Measurements from ENCODE around the gene C10orf90. TPM values are rescaled to one million over a fixed set of nuclear protein-coding genes. Genes with fewer than 3 reads are reported as not detected.

C10orf90 gene
- total RNA-seq, 1 experiment from 2014 or later = 0.67 TPM

GRCh38 chr10:126583552-126584200 is 86.8 kb downstream of the C10orf90 start:
- intact Hi-C loops (cut with micrococcal nuclease; ENCODE audit: unreplicated experiment) = no loop called here
- no TSS peak for BruUV-seq (replicated peaks)
- Histone ChIP-seq H3K9me3 (ENCODE audit: control insufficient read depth, insufficient read depth, low read depth, low read length) (no peaks in the 10 kb centered on the region), H3K27ac (ENCODE audit: low read length) (no peak overlapping the region), H3K4me1 (ENCODE audit: control insufficient read depth, insufficient read depth, low read length) (no peaks in the 10 kb centered on the region), H3K4me3 (ENCODE audit: low read depth in 2 of 2, low read length in 2 of 2) (no peak overlapping the region), H3K27me3 (ENCODE audit: control insufficient read depth, insufficient read depth, low read length) (0 out of 2 replicates have a peak, but pooled peaks cover 2% of the 10 kb centered on the region), H3K36me3 (ENCODE audit: control insufficient read depth, insufficient read depth, low read length) (no peaks in the 10 kb centered on the region)
- ChIA-PET POLR2A (no interaction called here), CTCF (no interaction called here)
- DNase-seq (ENCODE audit: low read depth, low spot score) (no peak), ATAC-seq (no peak)
- in situ Hi-C loops (cut with HindIII; ENCODE audit: low pct_unique_long_range_greater_than_20kb, low sequenced_read_pairs) = no loop called here
- no peak for TF ChIP-seq TCF7L2 (IDR thresholded peaks at IDR 0.05; ENCODE audit: low read depth, low read length)
- TF ChIP-seq REST (IDR thresholded peaks at IDR 0.05; ENCODE audit: insufficient read depth in 1 of 2, low read depth in 2 of 2, low read length in 1 of 2) = no peak
- TF ChIP-seq CTCF (IDR thresholded peaks at IDR 0.05) = no peak
- no peak for TF ChIP-seq POLR2AphosphoS5 (IDR thresholded peaks at IDR 0.05; ENCODE audit: low read depth, low read length)
- no peak for TF ChIP-seq SIN3A (IDR thresholded peaks at IDR 0.05; ENCODE audit: borderline replicate concordance, insufficient read depth, low read depth, low read length)

DNA sequence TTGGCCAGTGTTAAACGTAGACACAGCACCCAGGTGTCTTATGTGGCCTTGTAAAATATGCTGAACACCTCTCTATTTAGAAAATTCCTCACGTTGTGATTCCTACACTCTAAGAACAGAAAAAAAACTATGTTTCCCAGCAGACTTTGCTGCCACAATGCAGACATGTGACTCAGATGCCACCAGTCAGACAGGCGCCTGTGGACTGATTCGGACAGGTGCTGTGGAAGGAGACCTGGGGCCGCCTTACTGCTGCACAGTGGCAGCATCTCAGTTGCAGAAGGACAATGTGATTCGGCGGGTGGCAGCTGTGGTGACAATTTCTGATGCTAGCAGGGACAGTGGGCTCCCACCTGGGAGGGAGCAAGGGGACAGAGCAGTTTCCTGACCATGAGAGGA is 88.8 kb downstream of the C10orf90 start:
- Histone ChIP-seq H3K4me3 (ENCODE audit: low read depth in 2 of 2, low read length in 2 of 2) (no peak overlapping the region), H3K9me3 (ENCODE audit: control insufficient read depth, insufficient read depth, low read depth, low read length) (no peaks in the 10 kb centered on the region), H3K27me3 (ENCODE audit: control insufficient read depth, insufficient read depth, low read length) (0 out of 2 replicates have a peak, but pooled peaks cover 2% of the 10 kb centered on the region), H3K4me1 (ENCODE audit: control insufficient read depth, insufficient read depth, low read length) (no peaks in the 10 kb centered on the region), H3K27ac (ENCODE audit: low read length) (no peak overlapping the region), H3K36me3 (ENCODE audit: control insufficient read depth, insufficient read depth, low read length) (no peaks in the 10 kb centered on the region)
- DNase-seq (ENCODE audit: low read depth, low spot score) (no peak), ATAC-seq (no peak)
- BruUV-seq (replicated peaks) = no TSS peak
- intact Hi-C loops (cut with micrococcal nuclease; ENCODE audit: unreplicated experiment) = no loop called here
- in situ Hi-C loops (cut with HindIII; ENCODE audit: low pct_unique_long_range_greater_than_20kb, low sequenced_read_pairs) = no loop called here
- ChIA-PET POLR2A (no interaction called here), CTCF (no interaction called here)
- no peak for TF ChIP-seq CTCF (IDR thresholded peaks at IDR 0.05)
- TF ChIP-seq TCF7L2 (IDR thresholded peaks at IDR 0.05; ENCODE audit: low read depth, low read length) = no peak
- no peak for TF ChIP-seq POLR2AphosphoS5 (IDR thresholded peaks at IDR 0.05; ENCODE audit: low read depth, low read length)
- TF ChIP-seq REST (IDR thresholded peaks at IDR 0.05; ENCODE audit: insufficient read depth in 1 of 2, low read depth in 2 of 2, low read length in 1 of 2) = no peak
- TF ChIP-seq SIN3A (IDR thresholded peaks at IDR 0.05; ENCODE audit: borderline replicate concordance, insufficient read depth, low read depth, low read length) = no peak
